ENCODE measurements around the gene RAB7A. TPM values are rescaled to one million over a fixed set of nuclear protein-coding genes. Genes with fewer than 3 reads are reported as not detected.
A peak's percentile ranks its signal among the peaks of the same experiment; 100 is the strongest.
"Not testable (repeated sequence)": the region's sequence is repeated elsewhere in the genome, so short reads cannot be mapped to it uniquely, and the experiment has no call there.

The RAB7A gene
- total RNA-seq, 2 donors from 2014 or later: 145 to 166 TPM

- peak overlapping the region; percentile 98 for H3K4me3 Mint-ChIP-seq
- peak overlapping the region; percentile 90 for H3K27ac Mint-ChIP-seq
- peaks cover 2% of the 10 kb centered on the region for H3K36me3 Mint-ChIP-seq (ENCODE audit: low read depth)
- DNase-seq (no peak), ATAC-seq (peak; percentile 4)
- peaks cover 33% of the 10 kb centered on the region for H3K4me1 Mint-ChIP-seq
- peaks cover 16% of the 10 kb centered on the region for H3K27me3 Mint-ChIP-seq
- H3K9me3 ChIP-seq (ENCODE audit: control insufficient read depth, low read length, poor library complexity, severe bottlenecking): no peaks in the 10 kb centered on the region
Measured at GRCh38 chr3:128725547-128726022, 398 bp upstream of the RAB7A start.

- ATAC-seq: no peak
- Mint-ChIP-seq H3K4me3 (peak overlapping the region; percentile 98), H3K4me1 (peaks cover 41% of the 10 kb centered on the region)
Measured at GRCh38 chr3:128727059-128727458, 1.1 kb downstream of the RAB7A start.

GRCh38 chr3:128727485-128727884 lies 1.5 kb downstream of the RAB7A start:
- DNase-seq: no peak
- peak overlapping the region; percentile 98 for H3K4me3 Mint-ChIP-seq
- peaks cover 45% of the 10 kb centered on the region for H3K4me1 Mint-ChIP-seq
- no peak for ATAC-seq
- H3K9me3 ChIP-seq (ENCODE audit: control insufficient read depth, low read length, poor library complexity, severe bottlenecking): no peaks in the 10 kb centered on the region
- H3K27ac Mint-ChIP-seq: peak overlapping the region; percentile 90
- no peaks in the 10 kb centered on the region for H3K27me3 Mint-ChIP-seq
- H3K36me3 Mint-ChIP-seq (ENCODE audit: low read depth): peaks cover 2% of the 10 kb centered on the region

More at GRCh38 chr3:128727059-128727458, 1.1 kb downstream of the RAB7A start:
- peak overlapping the region; percentile 90 for H3K27ac Mint-ChIP-seq
- H3K9me3 ChIP-seq (ENCODE audit: control insufficient read depth, low read length, poor library complexity, severe bottlenecking): no peaks in the 10 kb centered on the region
- peaks cover 1% of the 10 kb centered on the region for H3K27me3 Mint-ChIP-seq
- peaks cover 2% of the 10 kb centered on the region for H3K36me3 Mint-ChIP-seq (ENCODE audit: low read depth)
- no peak for DNase-seq

- H3K4me1 Mint-ChIP-seq: peaks cover 47% of the 10 kb centered on the region
Measured at GRCh38 chr3:128727996-128728395, 2.0 kb downstream of the RAB7A start.

GRCh38 chr3:128728521-128728920 lies 2.5 kb downstream of the RAB7A start:
- not testable (repeated sequence) for DNase-seq; H3K27me3 Mint-ChIP-seq; H3K9me3 ChIP-seq (ENCODE audit: control insufficient read depth, low read length, poor library complexity, severe bottlenecking); ATAC-seq; H3K36me3 Mint-ChIP-seq (ENCODE audit: low read depth)
- Mint-ChIP-seq H3K4me3 (peak overlapping the region; percentile 33), H3K4me1 (peaks cover 52% of the 10 kb centered on the region), H3K27ac (peak overlapping the region; percentile 90)

More at GRCh38 chr3:128727996-128728395, 2.0 kb downstream of the RAB7A start:
- no peak for DNase-seq
- no peaks in the 10 kb centered on the region for H3K9me3 ChIP-seq (ENCODE audit: control insufficient read depth, low read length, poor library complexity, severe bottlenecking)
- no peaks in the 10 kb centered on the region for H3K27me3 Mint-ChIP-seq
- H3K4me3 Mint-ChIP-seq: peak overlapping the region; percentile 98
- peak overlapping the region; percentile 90 for H3K27ac Mint-ChIP-seq
- H3K36me3 Mint-ChIP-seq (ENCODE audit: low read depth): peaks cover 2% of the 10 kb centered on the region
- ATAC-seq: no peak

GRCh38 chr3:128730471-128730870 lies 4.5 kb downstream of the RAB7A start:
- H3K27ac Mint-ChIP-seq: peak overlapping the region; percentile 43
- no peak for DNase-seq

GRCh38 chr3:128734523-128735189 lies 8.7 kb downstream of the RAB7A start:
- ATAC-seq: no peak
- Mint-ChIP-seq H3K27ac (peak overlapping the region; percentile 69), H3K4me3 (peak overlapping the region; percentile 70), H3K4me1 (peaks cover 53% of the 10 kb centered on the region), H3K36me3 (ENCODE audit: low read depth) (peaks cover 3% of the 10 kb centered on the region), H3K27me3 (no peaks in the 10 kb centered on the region)
- H3K9me3 ChIP-seq (ENCODE audit: control insufficient read depth, low read length, poor library complexity, severe bottlenecking): no peaks in the 10 kb centered on the region
- no peak for DNase-seq

More at GRCh38 chr3:128730471-128730870, 4.5 kb downstream of the RAB7A start:
- no peaks in the 10 kb centered on the region for H3K27me3 Mint-ChIP-seq
- H3K9me3 ChIP-seq (ENCODE audit: control insufficient read depth, low read length, poor library complexity, severe bottlenecking): no peaks in the 10 kb centered on the region
- H3K4me3 Mint-ChIP-seq: no peak overlapping the region
- ATAC-seq: no peak
- H3K4me1 Mint-ChIP-seq: peaks cover 72% of the 10 kb centered on the region
- H3K36me3 Mint-ChIP-seq (ENCODE audit: low read depth): peaks cover 2% of the 10 kb centered on the region

GRCh38 chr3:128735287-128735686 lies 9.3 kb downstream of the RAB7A start:
- ATAC-seq: no peak
- no peak for DNase-seq
- H3K9me3 ChIP-seq (ENCODE audit: control insufficient read depth, low read length, poor library complexity, severe bottlenecking): no peaks in the 10 kb centered on the region
- Mint-ChIP-seq H3K36me3 (ENCODE audit: low read depth) (peaks cover 3% of the 10 kb centered on the region), H3K27ac (peak overlapping the region; percentile 69), H3K27me3 (no peaks in the 10 kb centered on the region), H3K4me3 (peak overlapping the region; percentile 70), H3K4me1 (peaks cover 47% of the 10 kb centered on the region)

GRCh38 chr3:128735884-128736283 lies 9.9 kb downstream of the RAB7A start:
- DNase-seq (no peak), ATAC-seq (no peak)
- H3K9me3 ChIP-seq (ENCODE audit: control insufficient read depth, low read length, poor library complexity, severe bottlenecking): no peaks in the 10 kb centered on the region
- H3K27me3 Mint-ChIP-seq: no peaks in the 10 kb centered on the region
- no peak overlapping the region for H3K4me3 Mint-ChIP-seq
- H3K4me1 Mint-ChIP-seq: peaks cover 45% of the 10 kb centered on the region
- no peak overlapping the region for H3K27ac Mint-ChIP-seq
- H3K36me3 Mint-ChIP-seq (ENCODE audit: low read depth): peaks cover 3% of the 10 kb centered on the region

GRCh38 chr3:128736601-128737000 lies 10.6 kb downstream of the RAB7A start:
- DNase-seq (no peak), ATAC-seq (no peak)
- Mint-ChIP-seq H3K4me3 (no peak overlapping the region), H3K36me3 (ENCODE audit: low read depth) (peaks cover 3% of the 10 kb centered on the region), H3K27ac (no peak overlapping the region), H3K4me1 (peaks cover 46% of the 10 kb centered on the region), H3K27me3 (no peaks in the 10 kb centered on the region)
- H3K9me3 ChIP-seq (ENCODE audit: control insufficient read depth, low read length, poor library complexity, severe bottlenecking): no peaks in the 10 kb centered on the region

GRCh38 chr3:128740621-128741020 lies 14.6 kb downstream of the RAB7A start:
- no peak for ATAC-seq
- no peak for DNase-seq
- H3K27ac Mint-ChIP-seq: no peak overlapping the region
- no peak overlapping the region for H3K4me3 Mint-ChIP-seq
- peaks cover 3% of the 10 kb centered on the region for H3K36me3 Mint-ChIP-seq (ENCODE audit: low read depth)
- H3K9me3 ChIP-seq (ENCODE audit: control insufficient read depth, low read length, poor library complexity, severe bottlenecking): no peaks in the 10 kb centered on the region
- H3K27me3 Mint-ChIP-seq: no peaks in the 10 kb centered on the region
- H3K4me1 Mint-ChIP-seq: peaks cover 14% of the 10 kb centered on the region

GRCh38 chr3:128742821-128743594 lies 17.0 kb downstream of the RAB7A start:
- no peak for ATAC-seq
- no peaks in the 10 kb centered on the region for H3K27me3 Mint-ChIP-seq

GRCh38 chr3:128745742-128746141 lies 19.8 kb downstream of the RAB7A start:
- Mint-ChIP-seq H3K4me3 (no peak overlapping the region), H3K4me1 (peaks cover 20% of the 10 kb centered on the region), H3K27ac (peak overlapping the region; percentile 29), H3K36me3 (ENCODE audit: low read depth) (peaks cover 3% of the 10 kb centered on the region), H3K27me3 (no peaks in the 10 kb centered on the region)
- ATAC-seq (no peak), DNase-seq (no peak)
- H3K9me3 ChIP-seq (ENCODE audit: control insufficient read depth, low read length, poor library complexity, severe bottlenecking): no peaks in the 10 kb centered on the region

More at GRCh38 chr3:128742821-128743594, 17.0 kb downstream of the RAB7A start:
- H3K4me1 Mint-ChIP-seq: peaks cover 17% of the 10 kb centered on the region
- H3K4me3 Mint-ChIP-seq: no peak overlapping the region
- DNase-seq: no peak
- H3K9me3 ChIP-seq (ENCODE audit: control insufficient read depth, low read length, poor library complexity, severe bottlenecking): no peaks in the 10 kb centered on the region
- no peak overlapping the region for H3K27ac Mint-ChIP-seq
- H3K36me3 Mint-ChIP-seq (ENCODE audit: low read depth): peaks cover 3% of the 10 kb centered on the region

All from T-helper 17 cell (primary cell).